Prostate gland (tissue), 2 donors: ENCODE results near the gene MED13.

Experiments used
- CTCF ChIP-seq, 4 experiments: fragments of 200-600 bp in 2 of 4; fragments of 450-650 bp in 2 of 4; sonication (generic) in 2 of 4; IDR thresholded peaks; 1 replicate in 3 of 4; 2 replicates in 1 of 4; pipeline ENCODE4 v1.5.1; 2016 to 2019; ENCODE audit warnings: antibody characterized with exemption in 4 of 4, mild to moderate bottlenecking in 2 of 4, moderate library complexity in 2 of 4
- POLR2A ChIP-seq: fragments of 450-650 bp; IDR thresholded peaks from one replicate; pipeline ENCODE4 v1.6.1; 2016; ENCODE audit warnings: antibody characterized with exemption, mild to moderate bottlenecking

GRCh38 chr17:62058611-62059010 is 6.5 kb downstream of the MED13 start:
- TF ChIP-seq CTCF (IDR thresholded peaks at IDR 0.05) (no peak), POLR2A (no peak)
